B cell (primary cell): ENCODE results near the gene CDH2. TPM values are rescaled to one million over a fixed set of nuclear protein-coding genes. Genes with fewer than 3 reads are reported as not detected.

ENCODE experiments used
- ATAC-seq: fragments of 200-7000 bp; cut with Tn5 transposase; one replicate; pipeline ENCODE4 v1.10.0; 2021; ENCODE audit warnings: low read depth, mild to moderate bottlenecking, moderate number of reproducible peaks, moderate library complexity
- CTCF ChIA-PET: fragments of 350-600 bp; sonication (Branson Sonifier 250); formaldehyde crosslinking; loops from one replicate; lab custom pipeline; 2021; ENCODE audit warnings: antibody characterized with exemption, inconsistent platforms; lab: Charles Lee
- POLR2A ChIA-PET: fragments of 350-600 bp; sonication (Branson Sonifier 250); formaldehyde crosslinking; loops from one replicate; lab custom pipeline; 2021; ENCODE audit warnings: antibody characterized with exemption; lab: Charles Lee
- DNase-seq: peaks from one replicate; pipeline ENCODE4 v3.0.0; 2013
- H2AFZ ChIP-seq: 2 replicates; pipeline ENCODE4 v1.6.1; 2012; ENCODE audit warnings: mild to moderate bottlenecking, low read depth, low read length; ENCODE audit not compliant: insufficient read depth, poor library complexity, severe bottlenecking
- H3K27ac ChIP-seq, 2 donors: 1 replicate in 1 of 2; 2 replicates in 1 of 2; pipeline ENCODE4 v1.5.1; 2012 to 2013; ENCODE audit warnings: low read length in 2 of 2, mild to moderate bottlenecking in 2 of 2, moderate library complexity in 1 of 2
- H3K27me3 ChIP-seq, 4 experiments: fragments of 200-600 bp in 1 of 4; sonication (generic) in 1 of 4; replicated peaks in 1 of 4; 1 replicate in 2 of 4; 2 replicates in 2 of 4; pipeline versions ENCODE4 v1.6.1 to v1.7.0; 2013 to 2016; ENCODE audit warnings: low read length in 3 of 4, mild to moderate bottlenecking in 2 of 4, mixed read lengths in 1 of 4, moderate library complexity in 1 of 4; ENCODE audit not compliant: insufficient read depth in 4 of 4, control insufficient read depth in 3 of 4; ENCODE audit errors: control extremely low read depth in 1 of 4
- H3K36me3 ChIP-seq, 2 experiments: replicated peaks in 1 of 2; 1 replicate in 1 of 2; 2 replicates in 1 of 2; pipeline versions ENCODE4 v1.6.1 to v1.7.1; 2013; ENCODE audit warnings: low read length in 1 of 2; ENCODE audit not compliant: insufficient read depth in 2 of 2, control insufficient read depth in 1 of 2; ENCODE audit errors: control extremely low read depth in 1 of 2, extremely low read depth in 1 of 2
- H3K4me1 ChIP-seq, 2 donors: fragments of 200-600 bp in 1 of 2; sonication (generic) in 1 of 2; 1 replicate in 1 of 2; 2 replicates in 1 of 2; pipeline versions ENCODE4 v1.5.1 to v1.6.1; 2013 to 2017; ENCODE audit warnings: low read length in 2 of 2; ENCODE audit not compliant: control insufficient read depth in 2 of 2, insufficient read depth in 2 of 2
- H3K4me2 ChIP-seq: replicated peaks from 2 replicates; pipeline ENCODE3; 2012; ENCODE audit warnings: mild to moderate bottlenecking, low read depth, low read length; ENCODE audit not compliant: poor library complexity, severe bottlenecking
- H3K4me3 ChIP-seq, 5 experiments: fragments of 200-600 bp in 1 of 5; sonication (generic) in 1 of 5; 1 replicate in 3 of 5; 2 replicates in 2 of 5; pipeline versions ENCODE4 v1.5.1 to v1.7.0; 2011 to 2016; ENCODE audit warnings: low read length in 4 of 5, mild to moderate bottlenecking in 4 of 5, low read depth in 2 of 5, control low read depth in 1 of 5, moderate library complexity in 1 of 5; ENCODE audit not compliant: insufficient read depth in 1 of 5; ENCODE audit errors: control extremely low read depth in 1 of 5, extremely low read depth in 1 of 5
- H3K79me2 ChIP-seq: fragments of 200-600 bp; sonication (generic); one replicate; pipeline ENCODE4 v1.6.0; 2016; ENCODE audit warnings: low read length; ENCODE audit not compliant: control insufficient read depth, insufficient read depth
- H3K9ac ChIP-seq: fragments of 200-600 bp; sonication (generic); 2 replicates; pipeline ENCODE4 v1.6.1; 2017; ENCODE audit warnings: mild to moderate bottlenecking, low read length, moderate library complexity
- H3K9me3 ChIP-seq, 3 donors: one replicate each; pipeline versions ENCODE4 v1.6.1 to v1.7.1; 2013; ENCODE audit warnings: low read length in 2 of 3; ENCODE audit not compliant: control insufficient read depth in 2 of 3, insufficient read depth in 1 of 3; ENCODE audit errors: control extremely low read depth in 1 of 3
- H4K20me1 ChIP-seq: 2 replicates; pipeline ENCODE4 v1.6.0; 2012; ENCODE audit warnings: mild to moderate bottlenecking, low read length; ENCODE audit not compliant: insufficient read depth, control insufficient read depth, poor library complexity, severe bottlenecking
- H3K27ac Mint-ChIP-seq: one replicate; pipeline ENCODE4 v1.8.0; 2021; ENCODE audit warnings: mixed read lengths
- H3K27me3 Mint-ChIP-seq: one replicate; pipeline ENCODE4 v1.8.0; 2021; ENCODE audit warnings: mixed read lengths
- H3K4me1 Mint-ChIP-seq: one replicate; pipeline ENCODE4 v1.8.0; 2021; ENCODE audit warnings: mixed read lengths
- H3K4me3 Mint-ChIP-seq: one replicate; pipeline ENCODE4 v1.8.0; 2021; ENCODE audit warnings: mixed read lengths
- H3K9me3 Mint-ChIP-seq: one replicate; pipeline ENCODE4 v1.8.0; 2022; ENCODE audit warnings: mixed read lengths; ENCODE audit not compliant: insufficient read depth
- CTCF ChIP-seq: fragments of 200-600 bp; IDR thresholded peaks from one replicate; pipeline ENCODE4 v1.8.0; 2022; ENCODE audit warnings: antibody characterized with exemption, mild to moderate bottlenecking
- EZH2 ChIP-seq: IDR thresholded peaks from 2 replicates; pipeline ENCODE4 v1.6.1; 2012; ENCODE audit warnings: borderline replicate concordance, low read depth, mild to moderate bottlenecking, moderate library complexity, low read length; ENCODE audit not compliant: insufficient read depth, poor library complexity, severe bottlenecking
- WGBS: methylation state at CpG from one replicate; pipeline ENCODE4 v1.1.5; 2013; ENCODE audit warnings: missing lambda C conversion rate; ENCODE audit not compliant: insufficient coverage; 5-methylcytosine and 5-hydroxymethylcytosine counted together
- intact Hi-C: fragments of 100-400 bp; cut with micrococcal nuclease; formaldehyde crosslinking; loops from one replicate; pipeline ENCODE4 v1.10.0; 2022
- polyA plus RNA-seq: library from polyadenylated mRNA; depleted of rRNA; stranded (reverse); fragments of >200 nt; gene quantifications from 2 replicates; pipeline ENCODE4 v1.2.3, GENCODE V29; 2012
- total RNA-seq, 2 donors: library from RNA; stranded (reverse); fragments of 120-200 nt in 1 of 2; gene quantifications; 1 replicate in 1 of 2; 2 replicates in 1 of 2; pipeline versions ENCODE4 v1.2.3 to v1.2.4, GENCODE V29; 2013 to 2022

CDH2 gene
- total and polyA plus RNA-seq, 2 donors (not counting 1 experiment from before 2014, with no cell fraction given), result not detected

- intact Hi-C loops, result no loop called here
- H3K27me3 Mint-ChIP-seq, result no peaks in the 10 kb centered on the region
- no peak overlapping the region for H3K4me2 ChIP-seq
- no peak overlapping the region for H3K4me3 Mint-ChIP-seq
- ChIA-PET POLR2A (no interaction called here), CTCF (no interaction called here)
- DNase-seq, result no peak
- H4K20me1 ChIP-seq, result no peaks in the 10 kb centered on the region
- H3K79me2 ChIP-seq, result no peaks in the 10 kb centered on the region
- no peak overlapping the region for H3K9ac ChIP-seq
- no peak overlapping the region for H3K4me3 ChIP-seq
- H3K36me3 ChIP-seq, result no peaks in the 10 kb centered on the region
- H3K27me3 ChIP-seq, result no peaks in the 10 kb centered on the region
- H3K9me3 ChIP-seq, result peaks cover 0 to 6% (median 0%) of the 10 kb centered on the region in 3 donors
- no CpG with 5 or more reads among the region's 1 CpG for WGBS
- H3K27ac Mint-ChIP-seq, result no peak overlapping the region
- H2AFZ ChIP-seq, result no peak overlapping the region
- no peaks in the 10 kb centered on the region for H3K4me1 Mint-ChIP-seq
- peaks cover 6% of the 10 kb centered on the region for H3K9me3 Mint-ChIP-seq
- H3K4me1 ChIP-seq, result no peaks in the 10 kb centered on the region
- no peak overlapping the region for H3K27ac ChIP-seq
- ATAC-seq, result no peak
- no peak for TF ChIP-seq EZH2
- TF ChIP-seq CTCF, result no peak
These were observed 206.6 kb downstream of the CDH2 start for GRCh38 chr18:27970321-27970720.

DNA sequence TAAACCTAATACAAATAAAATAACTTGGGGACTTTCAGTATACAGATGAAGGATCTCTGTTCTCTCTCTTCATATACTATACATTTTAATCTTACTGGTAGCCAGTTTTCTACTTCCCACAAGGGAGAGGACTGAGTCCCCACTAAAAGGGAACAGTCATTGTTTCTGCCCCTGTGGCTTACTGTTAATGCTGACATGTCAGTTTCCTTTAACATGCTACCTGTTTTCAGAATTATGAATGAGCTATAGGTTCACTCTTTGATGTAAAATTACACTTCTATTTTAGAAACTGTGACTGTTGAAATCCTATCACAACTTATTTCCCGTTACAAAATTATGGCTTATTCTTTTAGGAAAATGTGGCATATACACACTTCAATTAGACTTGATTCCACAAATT lies 207.7 kb downstream of the CDH2 start:
- TF ChIP-seq CTCF, result no peak
- TF ChIP-seq EZH2, result no peak
- H4K20me1 ChIP-seq, result no peaks in the 10 kb centered on the region
- WGBS, result no CpG with 5 or more reads among the region's 1 CpG
- H3K27ac ChIP-seq, result no peak overlapping the region
- no peaks in the 10 kb centered on the region for H3K4me1 ChIP-seq
- H3K9me3 ChIP-seq, result peaks cover 0 to 3% (median 0%) of the 10 kb centered on the region in 3 donors
- POLR2A ChIA-PET, result no interaction called here
- H3K27ac Mint-ChIP-seq, result no peak overlapping the region
- H3K9me3 Mint-ChIP-seq, result peaks cover 12% of the 10 kb centered on the region
- H3K4me1 Mint-ChIP-seq, result no peaks in the 10 kb centered on the region
- no peaks in the 10 kb centered on the region for H3K27me3 ChIP-seq
- no peak overlapping the region for H3K4me3 ChIP-seq
- no peak overlapping the region for H3K4me3 Mint-ChIP-seq
- DNase-seq (no peak), ATAC-seq (no peak)
- H3K4me2 ChIP-seq, result no peak overlapping the region
- H3K36me3 ChIP-seq, result no peaks in the 10 kb centered on the region
- intact Hi-C loops, result no loop called here
- no peaks in the 10 kb centered on the region for H3K79me2 ChIP-seq
- H3K9ac ChIP-seq, result no peak overlapping the region
- no peak overlapping the region for H2AFZ ChIP-seq
- H3K27me3 Mint-ChIP-seq, result no peaks in the 10 kb centered on the region
- CTCF ChIA-PET, result no interaction called here
